PC-3 (cell line): Measurements from ENCODE around the gene RAB11A. TPM values are rescaled to one million over a fixed set of nuclear protein-coding genes. Genes with fewer than 3 reads are reported as not detected.

ENCODE experiments used
- ATAC-seq: fragments of 200-7000 bp; cut with Tn5 transposase; 2 replicates; pipeline ENCODE4 v1.9.1; 2020; ENCODE audit warnings: mild to moderate bottlenecking, moderate library complexity
- BruUV-seq: library from RNA; stranded (reverse); fragments of 400-500 nt; replicated peaks from 2 replicates; lab custom pipeline; 2021; lab: Mats Ljungman, UMichigan
- CTCF ChIA-PET: fragments of 300-600 bp; sonication (Branson Sonifier 250); formaldehyde crosslinking; loops from one replicate; lab custom pipeline; 2022; ENCODE audit warnings: antibody characterized with exemption; lab: Charles Lee
- POLR2A ChIA-PET: fragments of 300-600 bp; sonication (Branson Sonifier 250); formaldehyde crosslinking; loops from one replicate; lab custom pipeline; 2022; ENCODE audit warnings: antibody characterized with exemption; ENCODE audit not compliant: unreplicated experiment; lab: Charles Lee
- DNase-seq: peaks from one replicate; pipeline ENCODE4 v3.0.0-alpha.2; 2015
- H2AFZ ChIP-seq: fragments of 300-600 bp; sonication (generic); 2 replicates; pipeline ENCODE4 v1.6.0; 2016; ENCODE audit warnings: antibody characterized with exemption, low read length
- H3F3A ChIP-seq: fragments of 300-600 bp; sonication (generic); one replicate; pipeline ENCODE4 v1.6.0; 2017; ENCODE audit warnings: antibody characterized with exemption, low read length, control low read depth, mild to moderate bottlenecking; ENCODE audit not compliant: unreplicated experiment
- H3K27ac ChIP-seq: fragments of 300-600 bp; sonication (generic); 2 replicates; pipeline ENCODE4 v1.5.1; 2016; ENCODE audit warnings: mild to moderate bottlenecking, low read length
- H3K27me3 ChIP-seq: fragments of 300-600 bp; sonication (generic); 2 replicates; pipeline ENCODE4 v1.6.1; 2016; ENCODE audit warnings: low read length, mixed read lengths
- H3K36me3 ChIP-seq: fragments of 300-600 bp; sonication (generic); 2 replicates; pipeline ENCODE4 v1.6.1; 2016; ENCODE audit warnings: low read depth, mixed run types, low read length, mixed read lengths
- H3K4me1 ChIP-seq: fragments of 300-600 bp; sonication (generic); 2 replicates; pipeline ENCODE4 v1.5.1; 2016; ENCODE audit warnings: low read length; ENCODE audit not compliant: insufficient read depth
- H3K4me2 ChIP-seq: fragments of 300-600 bp; sonication (generic); 2 replicates; pipeline ENCODE4 v1.6.0; 2016; ENCODE audit warnings: low read length
- H3K4me3 ChIP-seq: fragments of 300-600 bp; sonication (generic); 2 replicates; pipeline ENCODE4 v1.5.1; 2016; ENCODE audit warnings: mild to moderate bottlenecking, low read length, mixed read lengths
- H3K79me2 ChIP-seq: fragments of 300-600 bp; sonication (generic); 2 replicates; pipeline ENCODE4 v1.6.1; 2017; ENCODE audit warnings: low read length, mixed read lengths
- H3K9ac ChIP-seq: fragments of 300-600 bp; sonication (generic); 2 replicates; pipeline ENCODE4 v1.6.0; 2016; ENCODE audit warnings: mild to moderate bottlenecking, low read length
- H3K9me2 ChIP-seq: fragments of 300-600 bp; sonication (generic); replicated peaks from 2 replicates; pipeline ENCODE4 v1.6.1; 2016; ENCODE audit warnings: mixed run types, low read length, mixed read lengths
- H3K9me3 ChIP-seq: fragments of 300-600 bp; sonication (generic); 2 replicates; pipeline ENCODE4 v1.6.1; 2016; ENCODE audit warnings: low read length, mixed read lengths
- H4K20me1 ChIP-seq: fragments of 300-600 bp; sonication (generic); 2 replicates; pipeline ENCODE4 v1.6.1; 2016; ENCODE audit warnings: low read length, mixed read lengths
- CTCF ChIP-seq: fragments of 300-600 bp; sonication (generic); conservative IDR thresholded peaks from 2 replicates; pipeline ENCODE4 v1.5.1; 2017; ENCODE audit warnings: antibody characterized with exemption, low read depth, mild to moderate bottlenecking, low read length
- EZH2 ChIP-seq: fragments of 300-600 bp; sonication (generic); IDR thresholded peaks from one replicate; pipeline ENCODE4 v1.6.1; 2017; ENCODE audit warnings: antibody characterized with exemption, mild to moderate bottlenecking, low read length; ENCODE audit not compliant: unreplicated experiment
- EZH2phosphoT487 ChIP-seq: fragments of 300-600 bp; sonication (generic); IDR thresholded peaks from 2 replicates; pipeline ENCODE4 v1.6.1; 2018; ENCODE audit warnings: mild to moderate bottlenecking, antibody characterized with exemption, low read length, borderline replicate concordance
- intact Hi-C: fragments of 100-400 bp; cut with micrococcal nuclease; formaldehyde crosslinking; loops from 2 replicates; pipeline ENCODE4 v1.9.0; 2023
- total RNA-seq: library from RNA; depleted of rRNA; stranded (reverse); fragments of >200 nt; gene quantifications from 2 replicates; pipeline ENCODE4 v1.2.3, GENCODE V29; 2014

The RAB11A gene
- total RNA-seq, 1 experiment from 2014 or later: 171 TPM

- Histone ChIP-seq H3K9me2 (no peaks in the 10 kb centered on the region), H3K4me3 (no peak overlapping the region), H3K4me2 (no peak overlapping the region), H4K20me1 (no peaks in the 10 kb centered on the region), H3K9ac (no peak overlapping the region), H3K36me3 (no peaks in the 10 kb centered on the region), H3F3A (no peaks in the 10 kb centered on the region), H2AFZ (no peak overlapping the region), H3K4me1 (no peaks in the 10 kb centered on the region), H3K27me3 (no peaks in the 10 kb centered on the region), H3K27ac (no peak overlapping the region), H3K9me3 (no peaks in the 10 kb centered on the region), H3K79me2 (no peaks in the 10 kb centered on the region)
- TF ChIP-seq EZH2 (no peak), EZH2phosphoT487 (no peak), CTCF (no peak)
- ChIA-PET POLR2A (no interaction called here), CTCF (no interaction called here)
- ATAC-seq (no peak), DNase-seq (no peak)
- no TSS peak for BruUV-seq
- intact Hi-C loops: no loop called here
These were observed 56.0 kb downstream of the RAB11A start for GRCh38 chr15:65925338-65925737.

GRCh38 chr15:65926459-65926858, 57.2 kb downstream of the RAB11A start:
- no TSS peak for BruUV-seq
- H3K9me2 ChIP-seq: no peaks in the 10 kb centered on the region
- no peak overlapping the region for H3K27ac ChIP-seq

More at GRCh38 chr15:65926459-65926858, 57.2 kb downstream of the RAB11A start:
- H3K4me3 ChIP-seq: no peak overlapping the region
- ChIA-PET POLR2A (no interaction called here), CTCF (no interaction called here)
- no peak for DNase-seq
- H3K9ac ChIP-seq: no peak overlapping the region
- H3K27me3 ChIP-seq: no peaks in the 10 kb centered on the region
- H3K4me2 ChIP-seq: no peak overlapping the region
- H4K20me1 ChIP-seq: no peaks in the 10 kb centered on the region
- no peak overlapping the region for H2AFZ ChIP-seq
- H3K4me1 ChIP-seq: no peaks in the 10 kb centered on the region
- H3F3A ChIP-seq: no peaks in the 10 kb centered on the region
- intact Hi-C loops: no loop called here
- H3K79me2 ChIP-seq: no peaks in the 10 kb centered on the region
- no peaks in the 10 kb centered on the region for H3K9me3 ChIP-seq
- no peak for TF ChIP-seq CTCF
- no peak for TF ChIP-seq EZH2
- no peak for TF ChIP-seq EZH2phosphoT487
- ATAC-seq: no peak
- no peaks in the 10 kb centered on the region for H3K36me3 ChIP-seq
